HepG2 (cell line): Measurements from ENCODE around the gene NME8. TPM values are rescaled to one million over a fixed set of nuclear protein-coding genes. Genes with fewer than 3 reads are reported as not detected.

Experiments used
- RCOR2 ChIP-seq: IDR thresholded peaks from 2 replicates; pipeline ENCODE4 v1.6.1; 2016; ENCODE audit warnings: missing biosample characterization, missing genetic modification reagents
- ZBTB34 ChIP-seq: sonication (generic); formaldehyde crosslinking; IDR thresholded peaks from 2 replicates; pipeline ENCODE4 v1.8.0; 2022; ENCODE audit warnings: mild to moderate bottlenecking, missing genetic modification reagents
- ZNF597 ChIP-seq: sonication (generic); formaldehyde crosslinking; IDR thresholded peaks from 2 replicates; pipeline ENCODE4 v1.5.0; 2020; ENCODE audit warnings: missing genetic modification reagents
- ZNF7 ChIP-seq: IDR thresholded peaks from 2 replicates; pipeline ENCODE4 v1.6.1; 2016; ENCODE audit warnings: missing biosample characterization, missing genetic modification reagents
- ZNF841 ChIP-seq: sonication (generic); formaldehyde crosslinking; IDR thresholded peaks from 2 replicates; pipeline ENCODE4 v1.8.1; 2023; ENCODE audit warnings: missing genetic modification reagents, borderline replicate concordance
- ZSCAN21 ChIP-seq: sonication (generic); formaldehyde crosslinking; IDR thresholded peaks from 2 replicates; pipeline ENCODE4 v1.8.0; 2022; ENCODE audit warnings: mild to moderate bottlenecking, missing genetic modification reagents, moderate library complexity, borderline replicate concordance
- polyA plus RNA-seq, 8 experiments: library from polyadenylated mRNA; depleted of rRNA in 3 of 8; stranded (reverse) in 7 of 8; unstranded in 1 of 8; fragments of >200 nt; fragmentation: Illumina TruSeq in 4 of 8; extraction: Trizol in 4 of 8; gene quantifications; 2 replicates each; pipeline versions ENCODE4 v1.2.1 to v1.2.3, GENCODE V29; 2011 to 2016; ENCODE audit warnings: low read depth in 4 of 8, missing spikeins in 1 of 8, mixed read lengths in 1 of 8; ENCODE audit not compliant: insufficient read depth in 1 of 8
- total RNA-seq, 5 experiments: library from RNA; depleted of rRNA; stranded (reverse); fragments of >200 nt; fragmentation: Illumina TruSeq; extraction: Trizol; gene quantifications; 2 replicates each; pipeline ENCODE4 v1.2.3, GENCODE V29; 2016; ENCODE audit warnings: low read depth in 1 of 5
- TF ChIP-seq, protein P1 (sequence below): sonication (generic); formaldehyde crosslinking; IDR thresholded peaks from 2 replicates; pipeline ENCODE4 v1.4.0; 2020; ENCODE audit warnings: missing genetic modification reagents, borderline replicate concordance

Gene NME8
- total and polyA plus RNA-seq, 2 of the 13 experiments (the other 11 are each of a cell fraction or from before 2014, with no cell fraction given) = not detected

DNA sequence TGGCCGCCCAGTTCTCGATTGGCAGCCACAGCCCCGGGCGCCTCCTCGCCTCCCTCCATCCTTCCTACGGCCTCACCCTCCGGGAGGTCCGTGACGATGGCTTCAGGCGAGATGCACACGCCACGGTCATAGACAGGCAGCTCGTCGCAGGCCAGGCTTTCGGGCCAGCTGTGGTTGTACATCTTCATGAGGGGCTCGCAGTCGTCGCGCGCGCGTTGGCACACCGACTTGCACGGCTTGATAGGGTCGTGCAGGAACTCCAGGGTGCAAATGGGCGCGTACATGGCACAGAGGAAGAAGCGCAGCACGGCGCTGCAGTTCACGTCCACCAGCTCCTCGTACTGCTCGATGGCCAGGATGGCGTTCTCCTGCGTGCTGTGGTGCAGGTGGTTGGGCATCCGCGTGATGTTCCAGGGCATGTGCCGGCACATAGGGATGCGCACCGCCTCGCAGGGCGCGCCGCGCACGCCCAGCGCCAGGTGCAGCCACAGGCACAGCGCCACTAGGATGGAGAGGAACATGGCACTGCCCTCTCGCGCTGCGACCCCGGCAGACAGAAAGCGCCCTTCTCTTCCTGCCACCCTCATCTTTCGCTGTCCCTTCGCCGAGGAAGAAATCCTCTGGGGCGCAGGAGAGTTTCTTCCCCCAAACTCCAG lies 67.7 kb downstream of the NME8 start (continued):
- no peak for TF ChIP-seq ZNF841
- TF ChIP-seq, protein P1, sequence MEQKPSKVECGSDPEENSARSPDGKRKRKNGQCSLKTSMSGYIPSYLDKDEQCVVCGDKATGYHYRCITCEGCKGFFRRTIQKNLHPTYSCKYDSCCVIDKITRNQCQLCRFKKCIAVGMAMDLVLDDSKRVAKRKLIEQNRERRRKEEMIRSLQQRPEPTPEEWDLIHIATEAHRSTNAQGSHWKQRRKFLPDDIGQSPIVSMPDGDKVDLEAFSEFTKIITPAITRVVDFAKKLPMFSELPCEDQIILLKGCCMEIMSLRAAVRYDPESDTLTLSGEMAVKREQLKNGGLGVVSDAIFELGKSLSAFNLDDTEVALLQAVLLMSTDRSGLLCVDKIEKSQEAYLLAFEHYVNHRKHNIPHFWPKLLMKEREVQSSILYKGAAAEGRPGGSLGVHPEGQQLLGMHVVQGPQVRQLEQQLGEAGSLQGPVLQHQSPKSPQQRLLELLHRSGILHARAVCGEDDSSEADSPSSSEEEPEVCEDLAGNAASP (CRISPR knock-in tag) = no peak
- TF ChIP-seq RCOR2 (CRISPR knock-in tag) = no peak
- no peak for TF ChIP-seq ZNF597
- peak; percentile 44; the same call in 1 of the 2 replicates for TF ChIP-seq ZNF7 (CRISPR knock-in tag)
- TF ChIP-seq ZBTB34 (CRISPR knock-in tag) = 0 out of 2 replicates have a peak, but pooled peaks have one; percentile 34
- peak; percentile 76 for TF ChIP-seq ZSCAN21 (CRISPR knock-in tag)
